K562 (cell line): ENCODE measurements around the gene RABEPK. TPM values are rescaled to one million over a fixed set of nuclear protein-coding genes. Genes with fewer than 3 reads are reported as not detected.
A peak's percentile ranks its signal among the peaks of the same experiment; 100 is the strongest.

ENCODE experiments used
- BRCA1 ChIP-seq, 2 experiments: fragments of 450-650 bp in 1 of 2; sonication (generic) in 1 of 2; formaldehyde crosslinking in 1 of 2; IDR thresholded peaks; 2 replicates each; pipeline versions ENCODE4 v1.5.0 to v1.6.1; 2017 to 2020; ENCODE audit warnings: mild to moderate bottlenecking in 1 of 2, missing genetic modification reagents in 1 of 2
- BRD4 ChIP-seq: fragments of 200-600 bp; sonication (generic); IDR thresholded peaks from 2 replicates; pipeline ENCODE4 v1.6.1; 2017; ENCODE audit warnings: inconsistent platforms
- DIDO1 ChIP-seq: fragments of 450-650 bp; IDR thresholded peaks from 2 replicates; pipeline ENCODE4 v1.6.1; 2016; ENCODE audit warnings: low read depth, missing biosample characterization, missing genetic modification characterization
- E2F5 ChIP-seq: sonication (generic); formaldehyde crosslinking; IDR thresholded peaks from 2 replicates; pipeline ENCODE4 v1.8.0; 2022; ENCODE audit warnings: mild to moderate bottlenecking, missing genetic modification reagents
- ELF2 ChIP-seq: fragments of 250-450 bp; sonication (Bioruptor Pico); IDR thresholded peaks from 2 replicates; pipeline ENCODE4 v1.5.0; 2021; ENCODE audit warnings: mild to moderate bottlenecking
- FOXO4 ChIP-seq: fragments of 450-650 bp; formaldehyde crosslinking; IDR thresholded peaks from 2 replicates; pipeline ENCODE4 v1.4.0; 2020; ENCODE audit warnings: mild to moderate bottlenecking, moderate library complexity
- KDM2B ChIP-seq: fragments of 250-450 bp; sonication (Bioruptor Pico); IDR thresholded peaks from 2 replicates; pipeline ENCODE4 v1.8.0; 2021; ENCODE audit warnings: mild to moderate bottlenecking, moderate library complexity
- KLF1 ChIP-seq: fragments of 450-650 bp; IDR thresholded peaks from 2 replicates; pipeline ENCODE4 v1.6.1; 2016; ENCODE audit warnings: missing genetic modification characterization, missing compliant biosample characterization
- MED1 ChIP-seq: sonication (generic); formaldehyde crosslinking; IDR thresholded peaks from 2 replicates; pipeline ENCODE4 v1.8.1; 2023; ENCODE audit warnings: missing genetic modification reagents, borderline replicate concordance
- POLR3G ChIP-seq: IDR thresholded peaks from 2 replicates; pipeline ENCODE4 v1.6.1; 2011; ENCODE audit not compliant: insufficient read length, insufficient replicate concordance; ENCODE audit errors: extremely low read depth
- REST ChIP-seq, 2 experiments: fragments of 450-650 bp; formaldehyde crosslinking in 1 of 2; IDR thresholded peaks; 2 replicates each; pipeline versions ENCODE4 v1.4.0 to v1.6.1; 2014 to 2020; ENCODE audit warnings: mild to moderate bottlenecking in 2 of 2, borderline replicate concordance in 1 of 2, low read depth in 1 of 2
- TAF7 ChIP-seq: fragments of 450-650 bp; IDR thresholded peaks from 2 replicates; pipeline ENCODE4 v1.6.1; 2016; ENCODE audit warnings: missing genetic modification characterization, missing compliant biosample characterization
- ZBTB26 ChIP-seq: fragments of 450-650 bp; formaldehyde crosslinking; IDR thresholded peaks from 2 replicates; pipeline ENCODE4 v1.4.0; 2022; ENCODE audit warnings: missing genetic modification characterization
- ZKSCAN8 ChIP-seq: fragments of 200-800 bp; sonication (Bioruptor generic); IDR thresholded peaks from 2 replicates; pipeline ENCODE4 v1.6.1; 2016; ENCODE audit warnings: missing genetic modification characterization, missing compliant biosample characterization
- ZNF699 ChIP-seq: fragments of 250-450 bp; sonication (Bioruptor Pico); IDR thresholded peaks from 2 replicates; pipeline ENCODE4 v1.8.0; 2021; ENCODE audit warnings: mild to moderate bottlenecking, moderate library complexity; ENCODE audit not compliant: insufficient replicate concordance
- polyA plus RNA-seq, 8 experiments: library from polyadenylated mRNA; depleted of rRNA in 4 of 8; stranded (reverse) in 5 of 8; unstranded in 3 of 8; fragments of >200 nt; fragmentation: Nextera tagmentation in 2 of 8; fragmentation: Illumina TruSeq in 1 of 8; extraction: Ambion mirVana in 2 of 8; extraction: Trizol in 1 of 8; gene quantifications; 2 replicates each; pipeline versions ENCODE4 v1.2.1 to v1.2.3, GENCODE V29; 2011 to 2014; ENCODE audit warnings: inconsistent platforms in 1 of 8, missing spikeins in 1 of 8
- total RNA-seq, 7 experiments: library from RNA; depleted of rRNA in 6 of 7; stranded (reverse); fragments of >200 nt in 6 of 7; fragmentation: Illumina TruSeq in 2 of 7; extraction: Trizol in 2 of 7; gene quantifications; 2 replicates each; pipeline versions ENCODE4 v1.2.1 to v1.2.3, GENCODE V29; 2011 to 2021; ENCODE audit warnings: low replicate concordance in 1 of 7

Gene RABEPK
- total and polyA plus RNA-seq, 9 of the 15 experiments (the other 6 are each of a cell fraction or from before 2014, with no cell fraction given): 38.3 to 113 (median 52.8) TPM

GRCh38 chr9:125241000-125241862 lies 40.9 kb downstream of the RABEPK start, which contains the start of gene HSPA5 (continued):
- TF ChIP-seq ZNF699: no peak
- peak; percentile 35; the same call in 1 of the 2 replicates for TF ChIP-seq BRD4
- no peak for TF ChIP-seq REST (IDR thresholded peaks at IDR 0.05; ENCODE audit: borderline replicate concordance)
- TF ChIP-seq REST (CRISPR knock-in tag; IDR thresholded peaks at IDR 0.05; ENCODE audit: low read depth): 0 out of 2 replicates have a peak, but pooled peaks have one; percentile 59
- TF ChIP-seq POLR3G: no peak
- TF ChIP-seq ZKSCAN8 (CRISPR knock-in tag): no peak
- TF ChIP-seq DIDO1 (tag): no peak
- 0 out of 2 replicates have a peak, but pooled peaks have one; percentile 42 for TF ChIP-seq ELF2 (CRISPR knock-in tag)
- TF ChIP-seq BRCA1 (IDR thresholded peaks at IDR 0.05): no peak
- TF ChIP-seq BRCA1 (CRISPR knock-in tag; IDR thresholded peaks at IDR 0.05): no peak
- no peak; the same call in 1 of the 2 replicates for TF ChIP-seq ZBTB26 (CRISPR knock-in tag)
- peak; percentile 90 for TF ChIP-seq TAF7
- peak; percentile 96 for TF ChIP-seq E2F5 (CRISPR knock-in tag)
- no peak for TF ChIP-seq KLF1 (tag)
- TF ChIP-seq KDM2B (CRISPR knock-in tag): no peak
- 0 out of 2 replicates have a peak, but pooled peaks have one; percentile 95 for TF ChIP-seq MED1 (CRISPR knock-in tag)
- no peak for TF ChIP-seq FOXO4 (CRISPR knock-in tag)
